DOHH2 (cell line): ENCODE results near the gene GPR78.

Source experiments
- EZH2phosphoT487 ChIP-seq: fragments of 200-600 bp; sonication (generic); IDR thresholded peaks from 2 replicates; pipeline ENCODE4 v1.6.1; 2017; ENCODE audit warnings: borderline replicate concordance, mild to moderate bottlenecking, antibody characterized with exemption, low read length, moderate library complexity, mixed read lengths
- TF ChIP-seq, protein P1 (sequence below): fragments of 200-600 bp; sonication (generic); IDR thresholded peaks from one replicate; pipeline ENCODE4 v1.5.1; 2014; ENCODE audit warnings: antibody characterized with exemption, mild to moderate bottlenecking, low read depth, low read length; ENCODE audit not compliant: poor library complexity, severe bottlenecking

DNA sequence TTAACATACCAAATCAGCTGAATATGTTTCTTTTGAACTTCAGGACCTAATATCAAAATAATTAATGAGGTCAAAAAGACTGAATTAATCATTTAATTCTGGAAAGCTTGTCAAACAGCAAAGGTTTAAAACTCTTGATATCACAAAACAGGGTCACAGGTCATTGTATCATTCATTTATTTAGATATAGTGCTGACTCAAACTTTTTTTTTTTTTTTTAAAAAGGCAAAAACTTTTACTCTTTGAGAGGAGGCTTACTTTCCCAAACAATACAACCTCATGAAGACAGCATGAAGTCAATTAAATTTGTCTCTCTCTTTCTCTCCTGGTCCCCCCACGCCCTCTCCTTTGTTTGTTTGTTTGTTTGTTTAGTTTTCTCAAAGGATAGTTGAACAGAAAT lies 15.6 kb upstream of the GPR78 start:
- TF ChIP-seq, protein P1, sequence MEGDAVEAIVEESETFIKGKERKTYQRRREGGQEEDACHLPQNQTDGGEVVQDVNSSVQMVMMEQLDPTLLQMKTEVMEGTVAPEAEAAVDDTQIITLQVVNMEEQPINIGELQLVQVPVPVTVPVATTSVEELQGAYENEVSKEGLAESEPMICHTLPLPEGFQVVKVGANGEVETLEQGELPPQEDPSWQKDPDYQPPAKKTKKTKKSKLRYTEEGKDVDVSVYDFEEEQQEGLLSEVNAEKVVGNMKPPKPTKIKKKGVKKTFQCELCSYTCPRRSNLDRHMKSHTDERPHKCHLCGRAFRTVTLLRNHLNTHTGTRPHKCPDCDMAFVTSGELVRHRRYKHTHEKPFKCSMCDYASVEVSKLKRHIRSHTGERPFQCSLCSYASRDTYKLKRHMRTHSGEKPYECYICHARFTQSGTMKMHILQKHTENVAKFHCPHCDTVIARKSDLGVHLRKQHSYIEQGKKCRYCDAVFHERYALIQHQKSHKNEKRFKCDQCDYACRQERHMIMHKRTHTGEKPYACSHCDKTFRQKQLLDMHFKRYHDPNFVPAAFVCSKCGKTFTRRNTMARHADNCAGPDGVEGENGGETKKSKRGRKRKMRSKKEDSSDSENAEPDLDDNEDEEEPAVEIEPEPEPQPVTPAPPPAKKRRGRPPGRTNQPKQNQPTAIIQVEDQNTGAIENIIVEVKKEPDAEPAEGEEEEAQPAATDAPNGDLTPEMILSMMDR, result no peak
- no peak for TF ChIP-seq EZH2phosphoT487
